ENCODE results near the gene NLGN1.
"Not testable (repeated sequence)": the region's sequence is repeated elsewhere in the genome, so short reads cannot be mapped to it uniquely, and the experiment has no call there.

Gene NLGN1

GRCh38 chr3:174216946-174217718 lies 819.6 kb downstream of the NLGN1 start:
- H3K4me3 ChIP-seq (ENCODE audit: low read length), result no peak overlapping the region
- H3K27ac ChIP-seq (ENCODE audit: low read depth, low read length), result no peak overlapping the region
- no peaks in the 10 kb centered on the region for H3K27me3 ChIP-seq (ENCODE audit: insufficient read depth, low read length)
- no peak overlapping the region for H3K9ac ChIP-seq (ENCODE audit: low read depth, low read length)
- no peaks in the 10 kb centered on the region for H3K36me3 ChIP-seq (ENCODE audit: insufficient read depth, low read length)
- peaks cover 13% of the 10 kb centered on the region; the same call in 1 of the 2 replicates for H3K4me1 ChIP-seq (ENCODE audit: insufficient read depth, low read length)
- H3K9me3 ChIP-seq (ENCODE audit: insufficient read depth, low read depth, low read length), result no peaks in the 10 kb centered on the region
- WGBS, result 92% methylated on average over 3 of the region's 3 CpGs

GRCh38 chr3:174218016-174218415 lies 820.5 kb downstream of the NLGN1 start:
- H3K27me3 ChIP-seq (ENCODE audit: insufficient read depth, low read length), result no peaks in the 10 kb centered on the region
- 85% methylated on average over 1 of the region's 1 CpG for WGBS
- no peak overlapping the region for H3K27ac ChIP-seq (ENCODE audit: low read depth, low read length)
- no peak overlapping the region for H3K4me3 ChIP-seq (ENCODE audit: low read length)
- H3K9ac ChIP-seq (ENCODE audit: low read depth, low read length), result no peak overlapping the region
- H3K9me3 ChIP-seq (ENCODE audit: insufficient read depth, low read depth, low read length), result no peaks in the 10 kb centered on the region
- peaks cover 13% of the 10 kb centered on the region; the same call in 1 of the 2 replicates for H3K4me1 ChIP-seq (ENCODE audit: insufficient read depth, low read length)
- no peaks in the 10 kb centered on the region for H3K36me3 ChIP-seq (ENCODE audit: insufficient read depth, low read length)

- no peak overlapping the region for H3K4me3 ChIP-seq (ENCODE audit: low read length)
- H3K27ac ChIP-seq (ENCODE audit: low read depth, low read length), result no peak overlapping the region
- no peaks in the 10 kb centered on the region for H3K27me3 ChIP-seq (ENCODE audit: insufficient read depth, low read length)
- H3K9ac ChIP-seq (ENCODE audit: low read depth, low read length), result no peak overlapping the region
- peaks cover 5% of the 10 kb centered on the region; the same call in 1 of the 2 replicates for H3K4me1 ChIP-seq (ENCODE audit: insufficient read depth, low read length)
- no peaks in the 10 kb centered on the region for H3K9me3 ChIP-seq (ENCODE audit: insufficient read depth, low read depth, low read length)
- 63% methylated on average over 3 of the region's 3 CpGs for WGBS
- H3K36me3 ChIP-seq (ENCODE audit: insufficient read depth, low read length), result no peaks in the 10 kb centered on the region
Measured at GRCh38 chr3:174219738-174220137, 822.2 kb downstream of the NLGN1 start.

- Histone ChIP-seq H3K27me3 (ENCODE audit: insufficient read depth, low read length) (no peaks in the 10 kb centered on the region), H3K27ac (ENCODE audit: low read depth, low read length) (no peak overlapping the region), H3K36me3 (ENCODE audit: insufficient read depth, low read length) (no peaks in the 10 kb centered on the region), H3K4me3 (ENCODE audit: low read length) (no peak overlapping the region), H3K4me1 (ENCODE audit: insufficient read depth, low read length) (no peaks in the 10 kb centered on the region), H3K9ac (ENCODE audit: low read depth, low read length) (no peak overlapping the region), H3K9me3 (ENCODE audit: insufficient read depth, low read depth, low read length) (no peaks in the 10 kb centered on the region)
- 69% methylated on average over 4 of the region's 4 CpGs for WGBS
Measured at GRCh38 chr3:174220775-174221554, 823.4 kb downstream of the NLGN1 start.

GRCh38 chr3:174223042-174223441 lies 825.5 kb downstream of the NLGN1 start:
- H3K27me3 ChIP-seq (ENCODE audit: insufficient read depth, low read length), result no peaks in the 10 kb centered on the region
- H3K36me3 ChIP-seq (ENCODE audit: insufficient read depth, low read length), result no peaks in the 10 kb centered on the region
- H3K4me1 ChIP-seq (ENCODE audit: insufficient read depth, low read length), result peaks cover 5% of the 10 kb centered on the region; the same call in 1 of the 2 replicates
- no peaks in the 10 kb centered on the region for H3K9me3 ChIP-seq (ENCODE audit: insufficient read depth, low read depth, low read length)
- 87% methylated on average over 6 of the region's 6 CpGs for WGBS
- H3K9ac ChIP-seq (ENCODE audit: low read depth, low read length), result no peak overlapping the region
- no peak overlapping the region for H3K27ac ChIP-seq (ENCODE audit: low read depth, low read length)
- no peak overlapping the region for H3K4me3 ChIP-seq (ENCODE audit: low read length)

GRCh38 chr3:174223626-174224025 lies 826.1 kb downstream of the NLGN1 start:
- no peak overlapping the region for H3K4me3 ChIP-seq (ENCODE audit: low read length)
- H3K27ac ChIP-seq (ENCODE audit: low read depth, low read length), result no peak overlapping the region
- H3K27me3 ChIP-seq (ENCODE audit: insufficient read depth, low read length), result no peaks in the 10 kb centered on the region
- 97% methylated on average over 1 of the region's 1 CpG for WGBS
- no peaks in the 10 kb centered on the region for H3K9me3 ChIP-seq (ENCODE audit: insufficient read depth, low read depth, low read length)
- no peak overlapping the region for H3K9ac ChIP-seq (ENCODE audit: low read depth, low read length)
- H3K4me1 ChIP-seq (ENCODE audit: insufficient read depth, low read length), result peaks cover 8% of the 10 kb centered on the region; the same call in 1 of the 2 replicates
- H3K36me3 ChIP-seq (ENCODE audit: insufficient read depth, low read length), result no peaks in the 10 kb centered on the region

GRCh38 chr3:174229916-174230315 lies 832.4 kb downstream of the NLGN1 start:
- H3K27ac ChIP-seq (ENCODE audit: low read depth, low read length), result peak overlapping the region; percentile 29
- no peak overlapping the region for H3K9ac ChIP-seq (ENCODE audit: low read depth, low read length)
- H3K36me3 ChIP-seq (ENCODE audit: insufficient read depth, low read length), result no peaks in the 10 kb centered on the region
- H3K4me1 ChIP-seq (ENCODE audit: insufficient read depth, low read length), result peaks cover 43% of the 10 kb centered on the region
- H3K9me3 ChIP-seq (ENCODE audit: insufficient read depth, low read depth, low read length), result no peaks in the 10 kb centered on the region
- no peak overlapping the region for H3K4me3 ChIP-seq (ENCODE audit: low read length)
- H3K27me3 ChIP-seq (ENCODE audit: insufficient read depth, low read length), result no peaks in the 10 kb centered on the region
- WGBS, result 84% methylated on average over 1 of the region's 2 CpGs

GRCh38 chr3:174232028-174232657 lies 834.6 kb downstream of the NLGN1 start:
- H3K9me3 ChIP-seq (ENCODE audit: insufficient read depth, low read depth, low read length); H3K27me3 ChIP-seq (ENCODE audit: insufficient read depth, low read length); H3K36me3 ChIP-seq (ENCODE audit: insufficient read depth, low read length); H3K4me3 ChIP-seq (ENCODE audit: low read length): not testable (repeated sequence)
- Histone ChIP-seq H3K27ac (ENCODE audit: low read depth, low read length) (peak overlapping the region; percentile 99), H3K9ac (ENCODE audit: low read depth, low read length) (peak overlapping the region; percentile 81), H3K4me1 (ENCODE audit: insufficient read depth, low read length) (peaks cover 43% of the 10 kb centered on the region)
- WGBS, result 21% methylated on average over 9 of the region's 10 CpGs

GRCh38 chr3:174232658-174233429 lies 835.3 kb downstream of the NLGN1 start:
- H3K27me3 ChIP-seq (ENCODE audit: insufficient read depth, low read length), result no peaks in the 10 kb centered on the region
- peaks cover 40% of the 10 kb centered on the region for H3K4me1 ChIP-seq (ENCODE audit: insufficient read depth, low read length)
- 0 out of 2 replicates have a peak, but pooled peaks cover 5% of the 10 kb centered on the region for H3K36me3 ChIP-seq (ENCODE audit: insufficient read depth, low read length)
- H3K9ac ChIP-seq (ENCODE audit: low read depth, low read length), result peak overlapping the region; percentile 81
- H3K27ac ChIP-seq (ENCODE audit: low read depth, low read length), result peak overlapping the region; percentile 99
- 50% methylated on average over 12 of the region's 12 CpGs for WGBS
- peaks cover 5% of the 10 kb centered on the region for H3K9me3 ChIP-seq (ENCODE audit: insufficient read depth, low read depth, low read length)
- no peak overlapping the region for H3K4me3 ChIP-seq (ENCODE audit: low read length)

- Histone ChIP-seq H3K4me1 (ENCODE audit: insufficient read depth, low read length) (peaks cover 36% of the 10 kb centered on the region), H3K27ac (ENCODE audit: low read depth, low read length) (peak overlapping the region; percentile 99; the same call in 1 of the 2 replicates), H3K4me3 (ENCODE audit: low read length) (no peak overlapping the region), H3K9me3 (ENCODE audit: insufficient read depth, low read depth, low read length) (peaks cover 5% of the 10 kb centered on the region), H3K36me3 (ENCODE audit: insufficient read depth, low read length) (0 out of 2 replicates have a peak, but pooled peaks cover 5% of the 10 kb centered on the region), H3K27me3 (ENCODE audit: insufficient read depth, low read length) (no peaks in the 10 kb centered on the region), H3K9ac (ENCODE audit: low read depth, low read length) (no peak overlapping the region)
- 95% methylated on average over 1 of the region's 2 CpGs for WGBS
Measured at GRCh38 chr3:174233511-174233910, 836.0 kb downstream of the NLGN1 start.

Measured in HUES64 (cell line).